PC-3 (cell line): ENCODE measurements around the gene NLGN1.

ENCODE experiments used
- CTCF ChIP-seq: fragments of 300-600 bp; sonication (generic); conservative IDR thresholded peaks from 2 replicates; pipeline ENCODE4 v1.5.1; 2017; ENCODE audit warnings: antibody characterized with exemption, low read depth, mild to moderate bottlenecking, low read length
- EZH2 ChIP-seq: fragments of 300-600 bp; sonication (generic); IDR thresholded peaks from one replicate; pipeline ENCODE4 v1.6.1; 2017; ENCODE audit warnings: antibody characterized with exemption, mild to moderate bottlenecking, low read length; ENCODE audit not compliant: unreplicated experiment

GRCh38 chr3:174023421-174023820 lies 625.9 kb downstream of the NLGN1 start:
- TF ChIP-seq CTCF (no peak), EZH2 (no peak)
